ENCODE data around the gene FOLR3. TPM values are rescaled to one million over a fixed set of nuclear protein-coding genes. Genes with fewer than 3 reads are reported as not detected.
"Not testable (repeated sequence)": the region's sequence is repeated elsewhere in the genome, so short reads cannot be mapped to it uniquely, and the experiment has no call there.

Gene FOLR3
- total RNA-seq: 0.52 TPM

DNA sequence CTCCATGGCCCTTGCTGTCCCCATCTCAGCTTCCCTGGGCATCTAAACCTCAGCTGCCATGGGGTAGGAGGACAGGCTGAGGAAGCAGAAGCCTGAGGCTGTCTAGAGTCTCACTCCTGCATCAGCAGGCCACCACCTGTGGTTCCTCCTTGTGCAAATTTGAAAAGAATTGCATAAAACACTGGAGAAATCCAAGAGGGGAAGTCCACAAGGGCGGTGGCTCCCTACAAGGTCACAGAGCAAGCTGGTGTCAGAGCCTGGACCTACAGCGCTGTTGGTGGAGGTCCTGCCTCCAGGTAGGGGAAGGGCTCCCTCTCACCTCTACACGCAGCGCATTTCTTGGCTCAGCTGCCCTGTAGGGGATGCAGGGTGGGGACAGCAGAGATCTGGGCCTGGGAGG, at the start of gene FOLR3:
TSS of gene FOLR3 (plus strand) at position 253 of the 400 bp plus-strand sequence. CDS start 228 bp downstream, outside the sequence.
- not testable (repeated sequence) for H3K4me3 ChIP-seq (ENCODE audit: low read length in 3 of 3); H3K27ac ChIP-seq (ENCODE audit: low read depth, low read length); H3K4me1 ChIP-seq (ENCODE audit: control insufficient read depth in 3 of 3, insufficient read depth in 3 of 3, low read length in 3 of 3); H3K9ac ChIP-seq (ENCODE audit: low read depth in 1 of 3, low read length in 3 of 3); H3K36me3 ChIP-seq (ENCODE audit: control insufficient read depth in 3 of 3, insufficient read depth in 3 of 3, low read length in 3 of 3); H3K27me3 ChIP-seq (ENCODE audit: control insufficient read depth in 3 of 3, insufficient read depth in 3 of 3, low read length in 3 of 3); H3K9me3 ChIP-seq (ENCODE audit: control insufficient read depth in 3 of 3, low read length in 3 of 3)

DNA sequence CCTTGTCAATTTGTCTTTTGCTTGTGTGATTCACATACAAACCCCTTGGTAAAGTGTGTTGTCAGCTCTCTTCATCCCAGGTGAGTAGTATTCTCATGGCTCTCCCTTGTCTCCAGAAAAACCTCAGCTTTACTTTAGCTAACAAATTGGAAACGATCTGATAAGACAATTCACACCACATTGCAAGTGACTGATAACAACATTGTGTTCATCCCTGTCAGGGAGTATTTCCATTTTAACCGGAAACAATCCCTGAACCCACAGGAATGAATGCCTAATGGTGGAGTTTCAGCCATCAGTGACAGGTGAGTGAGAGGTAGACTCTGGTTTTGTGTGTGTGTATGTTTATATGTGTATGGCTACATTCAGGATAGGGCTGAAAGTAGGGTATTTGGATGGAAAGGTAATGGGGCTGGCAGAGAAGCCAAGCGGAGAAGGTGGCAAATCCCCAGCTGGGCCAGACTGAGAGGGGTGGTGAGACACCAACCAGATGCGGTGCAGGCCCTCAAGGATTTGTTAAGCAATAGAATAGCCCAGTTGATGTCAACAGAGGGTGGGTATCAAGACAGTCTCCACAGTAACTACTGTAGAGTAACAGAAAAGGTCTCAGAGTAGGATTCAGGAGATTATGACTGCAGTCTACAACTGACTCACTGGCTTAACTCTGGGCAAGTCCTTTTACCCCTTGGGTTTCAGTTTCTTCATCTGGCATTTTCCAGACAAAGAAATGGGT, 47.3 kb upstream of the FOLR3 start:
- Histone ChIP-seq H3K9me3 (ENCODE audit: control insufficient read depth in 3 of 3, low read length in 3 of 3) (no peaks in the 10 kb centered on the region), H3K36me3 (ENCODE audit: control insufficient read depth in 3 of 3, insufficient read depth in 3 of 3, low read length in 3 of 3) (peaks cover 0 to 19% (median 0%) of the 10 kb centered on the region in 3 donors), H3K4me3 (ENCODE audit: low read length in 3 of 3) (no peak overlapping the region), H3K27me3 (ENCODE audit: control insufficient read depth in 3 of 3, insufficient read depth in 3 of 3, low read length in 3 of 3) (no peaks in the 10 kb centered on the region), H3K9ac (ENCODE audit: low read depth in 1 of 3, low read length in 3 of 3) (no peak overlapping the region), H3K27ac (ENCODE audit: low read depth, low read length) (no peak overlapping the region), H3K4me1 (ENCODE audit: control insufficient read depth in 3 of 3, insufficient read depth in 3 of 3, low read length in 3 of 3) (peaks cover 7 to 10% (median 9%) of the 10 kb centered on the region in 3 donors)

GRCh38 chr11:72091292-72091691, 44.2 kb upstream of the FOLR3 start:
- Histone ChIP-seq H3K9ac (ENCODE audit: low read depth in 1 of 3, low read length in 3 of 3) (peak overlapping the region in 1 of 3 donors; percentile 10), H3K4me1 (ENCODE audit: control insufficient read depth in 3 of 3, insufficient read depth in 3 of 3, low read length in 3 of 3) (peaks cover 7 to 10% (median 9%) of the 10 kb centered on the region in 3 donors), H3K27me3 (ENCODE audit: control insufficient read depth in 3 of 3, insufficient read depth in 3 of 3, low read length in 3 of 3) (no peaks in the 10 kb centered on the region), H3K36me3 (ENCODE audit: control insufficient read depth in 3 of 3, insufficient read depth in 3 of 3, low read length in 3 of 3) (peaks cover 3 to 28% (median 16%) of the 10 kb centered on the region in 3 donors), H3K9me3 (ENCODE audit: control insufficient read depth in 3 of 3, low read length in 3 of 3) (no peaks in the 10 kb centered on the region), H3K4me3 (ENCODE audit: low read length in 3 of 3) (no peak overlapping the region), H3K27ac (ENCODE audit: low read depth, low read length) (no peak overlapping the region)

DNA sequence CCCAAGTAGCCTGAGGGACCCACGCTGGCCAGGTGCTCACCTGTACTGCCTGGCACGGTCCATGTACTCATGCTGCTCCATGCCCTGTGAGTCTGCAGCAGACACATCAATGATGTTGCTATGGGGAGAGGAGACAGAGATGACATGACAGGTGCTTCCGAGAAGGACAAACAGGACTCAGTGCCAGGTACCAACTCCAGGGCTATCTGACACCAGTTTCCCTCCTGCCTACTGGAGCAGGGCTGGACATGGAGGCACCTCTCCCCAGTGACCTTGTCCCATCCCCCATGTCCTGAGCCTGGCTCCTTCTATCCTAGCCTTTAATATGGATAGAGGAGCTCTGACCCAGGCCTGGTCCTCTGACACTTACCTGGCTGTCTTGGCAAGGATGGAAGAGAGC, 36.8 kb upstream of the FOLR3 start:
- Histone ChIP-seq H3K4me3 (ENCODE audit: low read length in 3 of 3) (peak overlapping the region in 2 of 3 donors; percentile 29 to 32), H3K4me1 (ENCODE audit: control insufficient read depth in 3 of 3, insufficient read depth in 3 of 3, low read length in 3 of 3) (peaks cover 52 to 59% (median 52%) of the 10 kb centered on the region in 3 donors), H3K27ac (ENCODE audit: low read depth, low read length) (peak overlapping the region; percentile 96), H3K9me3 (ENCODE audit: control insufficient read depth in 3 of 3, low read length in 3 of 3) (no peaks in the 10 kb centered on the region), H3K27me3 (ENCODE audit: control insufficient read depth in 3 of 3, insufficient read depth in 3 of 3, low read length in 3 of 3) (no peaks in the 10 kb centered on the region), H3K9ac (ENCODE audit: low read depth in 1 of 3, low read length in 3 of 3) (peak overlapping the region; percentile 25 to 61 (median 46)), H3K36me3 (ENCODE audit: control insufficient read depth in 3 of 3, insufficient read depth in 3 of 3, low read length in 3 of 3) (peaks cover 31 to 51% (median 49%) of the 10 kb centered on the region in 3 donors)

DNA sequence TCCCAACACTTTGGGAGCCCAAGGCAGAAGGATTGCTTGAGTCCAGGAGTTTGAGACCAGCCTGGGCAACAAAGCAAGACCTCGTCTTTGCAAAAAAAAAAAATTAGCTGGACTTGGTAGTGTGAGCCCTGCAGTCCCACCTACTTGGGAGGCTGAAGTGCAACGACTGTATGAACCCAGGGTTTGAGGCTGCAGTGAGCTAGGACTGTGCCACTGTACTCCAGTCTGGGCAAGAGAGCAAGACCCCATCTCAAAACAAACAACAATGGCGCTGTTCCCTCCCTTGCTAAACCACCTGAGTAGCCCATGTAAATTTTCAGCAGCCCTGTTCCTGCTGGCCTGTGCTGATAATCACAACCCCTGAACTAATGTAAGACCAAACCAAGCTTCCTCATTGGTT, 35.5 kb upstream of the FOLR3 start:
- no peak overlapping the region for H3K4me3 ChIP-seq (ENCODE audit: low read length in 3 of 3)
- no peaks in the 10 kb centered on the region for H3K9me3 ChIP-seq (ENCODE audit: control insufficient read depth in 3 of 3, low read length in 3 of 3)
- peaks cover 28 to 42% (median 41%) of the 10 kb centered on the region in 3 donors for H3K36me3 ChIP-seq (ENCODE audit: control insufficient read depth in 3 of 3, insufficient read depth in 3 of 3, low read length in 3 of 3)
- H3K27ac ChIP-seq (ENCODE audit: low read depth, low read length): peak overlapping the region; percentile 96
- H3K27me3 ChIP-seq (ENCODE audit: control insufficient read depth in 3 of 3, insufficient read depth in 3 of 3, low read length in 3 of 3): no peaks in the 10 kb centered on the region
- peaks cover 55 to 64% (median 58%) of the 10 kb centered on the region in 3 donors for H3K4me1 ChIP-seq (ENCODE audit: control insufficient read depth in 3 of 3, insufficient read depth in 3 of 3, low read length in 3 of 3)
- H3K9ac ChIP-seq (ENCODE audit: low read depth in 1 of 3, low read length in 3 of 3): no peak overlapping the region

GRCh38 chr11:72100462-72100861, 35.1 kb upstream of the FOLR3 start:
- no peaks in the 10 kb centered on the region for H3K27me3 ChIP-seq (ENCODE audit: control insufficient read depth in 3 of 3, insufficient read depth in 3 of 3, low read length in 3 of 3)
- peak overlapping the region; percentile 96 for H3K27ac ChIP-seq (ENCODE audit: low read depth, low read length)
- peaks cover 28 to 39% (median 38%) of the 10 kb centered on the region in 3 donors for H3K36me3 ChIP-seq (ENCODE audit: control insufficient read depth in 3 of 3, insufficient read depth in 3 of 3, low read length in 3 of 3)
- no peaks in the 10 kb centered on the region for H3K9me3 ChIP-seq (ENCODE audit: control insufficient read depth in 3 of 3, low read length in 3 of 3)
- H3K4me1 ChIP-seq (ENCODE audit: control insufficient read depth in 3 of 3, insufficient read depth in 3 of 3, low read length in 3 of 3): peaks cover 55 to 64% (median 58%) of the 10 kb centered on the region in 3 donors
- peak overlapping the region; percentile 12 to 57 (median 33) for H3K9ac ChIP-seq (ENCODE audit: low read depth in 1 of 3, low read length in 3 of 3)
- H3K4me3 ChIP-seq (ENCODE audit: low read length in 3 of 3): no peak overlapping the region

- H3K27ac ChIP-seq (ENCODE audit: low read depth, low read length): peak overlapping the region; percentile 96
- H3K36me3 ChIP-seq (ENCODE audit: control insufficient read depth in 3 of 3, insufficient read depth in 3 of 3, low read length in 3 of 3): peaks cover 26 to 30% (median 30%) of the 10 kb centered on the region in 3 donors
- H3K9me3 ChIP-seq (ENCODE audit: control insufficient read depth in 3 of 3, low read length in 3 of 3): no peaks in the 10 kb centered on the region
- H3K9ac ChIP-seq (ENCODE audit: low read depth in 1 of 3, low read length in 3 of 3): peak overlapping the region; percentile 98 to 100 (median 99)
- no peaks in the 10 kb centered on the region for H3K27me3 ChIP-seq (ENCODE audit: control insufficient read depth in 3 of 3, insufficient read depth in 3 of 3, low read length in 3 of 3)
- peak overlapping the region; percentile 87 to 98 (median 88) for H3K4me3 ChIP-seq (ENCODE audit: low read length in 3 of 3)
- peaks cover 55 to 64% (median 58%) of the 10 kb centered on the region in 3 donors for H3K4me1 ChIP-seq (ENCODE audit: control insufficient read depth in 3 of 3, insufficient read depth in 3 of 3, low read length in 3 of 3)
Observed at GRCh38 chr11:72102162-72102561, 33.4 kb upstream of the FOLR3 start.

- Histone ChIP-seq H3K9ac (ENCODE audit: low read depth in 1 of 3, low read length in 3 of 3) (peak overlapping the region; percentile 98 to 100 (median 99)), H3K36me3 (ENCODE audit: control insufficient read depth in 3 of 3, insufficient read depth in 3 of 3, low read length in 3 of 3) (peaks cover 23 to 26% (median 26%) of the 10 kb centered on the region in 3 donors), H3K27me3 (ENCODE audit: control insufficient read depth in 3 of 3, insufficient read depth in 3 of 3, low read length in 3 of 3) (no peaks in the 10 kb centered on the region), H3K27ac (ENCODE audit: low read depth, low read length) (peak overlapping the region; percentile 96), H3K4me1 (ENCODE audit: control insufficient read depth in 3 of 3, insufficient read depth in 3 of 3, low read length in 3 of 3) (peaks cover 55 to 60% (median 58%) of the 10 kb centered on the region in 3 donors), H3K4me3 (ENCODE audit: low read length in 3 of 3) (peak overlapping the region; percentile 87 to 98 (median 88)), H3K9me3 (ENCODE audit: control insufficient read depth in 3 of 3, low read length in 3 of 3) (no peaks in the 10 kb centered on the region)
Observed at GRCh38 chr11:72102631-72102945, 32.9 kb upstream of the FOLR3 start.

DNA sequence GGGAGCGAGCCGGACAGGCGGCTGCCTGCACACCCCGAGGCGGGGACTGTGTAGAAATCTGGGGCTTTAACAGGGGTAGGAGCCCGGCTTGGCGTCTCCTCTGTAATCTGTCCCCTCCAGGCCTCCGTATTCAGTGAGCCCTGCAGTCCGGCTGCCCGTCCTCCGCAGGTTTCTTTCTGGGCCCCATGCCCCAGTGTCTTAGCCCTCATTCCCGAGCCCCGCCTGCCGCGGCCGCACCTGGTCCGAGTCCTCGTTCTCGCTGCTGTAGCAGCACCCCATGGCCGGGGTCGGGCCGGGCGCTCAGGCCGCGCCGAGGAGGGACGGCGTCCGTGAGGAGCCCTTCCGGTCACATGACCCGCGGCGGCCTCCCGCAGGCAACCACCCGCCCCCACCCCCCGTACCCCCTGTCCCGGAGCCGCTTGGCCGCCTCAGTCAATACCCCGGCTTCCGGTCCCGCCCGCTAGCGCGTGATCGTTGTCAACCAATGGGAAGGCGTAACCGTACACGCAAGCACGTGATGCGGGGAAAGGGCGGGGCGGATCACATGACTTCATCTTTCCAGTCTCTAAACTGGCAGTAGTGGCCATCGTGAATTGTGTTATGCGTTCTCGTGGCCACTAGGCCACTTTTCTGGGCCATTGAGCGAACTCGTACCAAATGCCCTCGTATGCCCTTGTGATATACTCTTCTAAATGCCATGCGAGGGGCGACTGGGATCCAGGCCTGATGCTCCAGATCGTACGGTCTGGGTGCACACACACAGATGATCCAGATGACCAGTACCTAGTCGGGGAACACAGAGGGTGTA, 32.4 kb upstream of the FOLR3 start, which contains the start of gene LAMTOR1:
TSS of gene LAMTOR1 (minus strand) at position 352 of the 808 bp plus-strand sequence. CDS start at position 279, 73 bp downstream.
- Histone ChIP-seq H3K36me3 (ENCODE audit: control insufficient read depth in 3 of 3, insufficient read depth in 3 of 3, low read length in 3 of 3) (peaks cover 19 to 21% (median 20%) of the 10 kb centered on the region in 3 donors), H3K9me3 (ENCODE audit: control insufficient read depth in 3 of 3, low read length in 3 of 3) (no peaks in the 10 kb centered on the region), H3K4me3 (ENCODE audit: low read length in 3 of 3) (peak within 1 kb of the TSS; percentile 87 to 98 (median 88)), H3K9ac (ENCODE audit: low read depth in 1 of 3, low read length in 3 of 3) (peak within 1 kb of the TSS; percentile 98 to 100 (median 99)), H3K4me1 (ENCODE audit: control insufficient read depth in 3 of 3, insufficient read depth in 3 of 3, low read length in 3 of 3) (peaks cover 52 to 55% (median 53%) of the 10 kb centered on the region in 3 donors), H3K27me3 (ENCODE audit: control insufficient read depth in 3 of 3, insufficient read depth in 3 of 3, low read length in 3 of 3) (no peaks in the 10 kb centered on the region), H3K27ac (ENCODE audit: low read depth, low read length) (peak within 1 kb of the TSS; percentile 96)

All from skeletal muscle tissue (tissue), 4 donors.